Measurements from ENCODE around the gene FLNB. TPM values are rescaled to one million over a fixed set of nuclear protein-coding genes. Genes with fewer than 3 reads are reported as not detected.

Gene FLNB
- total RNA-seq, 3 donors from 2014 or later (not counting 1 experiment from before 2014, with no cell fraction given) = 24.6 to 30.8 (median 26.6) TPM

GRCh38 chr3:57992452-57993213 lies 15.6 kb upstream of the FLNB start:
- H3K27ac ChIP-seq (ENCODE audit: low read length) = no peak overlapping the region
- H3K4me3 Mint-ChIP-seq = no peak overlapping the region
- H3K36me3 ChIP-seq (ENCODE audit: control insufficient read depth, insufficient read depth, low read length) = no peaks in the 10 kb centered on the region
- H3K27ac Mint-ChIP-seq = no peak overlapping the region
- H3K4me3 ChIP-seq (ENCODE audit: low read length) = no peak overlapping the region
- H3K27me3 ChIP-seq (ENCODE audit: control insufficient read depth, insufficient read depth, low read length) = no peaks in the 10 kb centered on the region
- no peaks in the 10 kb centered on the region for H3K4me1 ChIP-seq (ENCODE audit: control insufficient read depth, insufficient read depth, low read length)
- DNase-seq (no peak), ATAC-seq (no peak)
- TF ChIP-seq CTCF (IDR thresholded peaks at IDR 0.05) = no peak
- H3K27me3 Mint-ChIP-seq (ENCODE audit: low read depth in 2 of 2) = no peaks in the 10 kb centered on the region
- H3K9me3 Mint-ChIP-seq = no peaks in the 10 kb centered on the region
- no peaks in the 10 kb centered on the region for H3K36me3 Mint-ChIP-seq
- H3K9me3 ChIP-seq (ENCODE audit: control insufficient read depth, insufficient read depth, low read length) = no peaks in the 10 kb centered on the region
- no peaks in the 10 kb centered on the region for H3K4me1 Mint-ChIP-seq
- WGBS (ENCODE audit: insufficient coverage) = 96% methylated on average over 9 of the region's 9 CpGs
- intact Hi-C loops (cut with micrococcal nuclease) = no loop called here

GRCh38 chr3:57998366-57999283 lies 9.6 kb upstream of the FLNB start:
- Mint-ChIP-seq H3K4me1 (peaks cover 18 to 21% of the 10 kb centered on the region in 2 donors), H3K27ac (peak overlapping the region in 1 of 2 donors; percentile 7), H3K9me3 (no peaks in the 10 kb centered on the region), H3K4me3 (peak overlapping the region; percentile 15), H3K36me3 (no peaks in the 10 kb centered on the region), H3K27me3 (ENCODE audit: low read depth in 2 of 2) (no peaks in the 10 kb centered on the region)
- Histone ChIP-seq H3K9me3 (ENCODE audit: control insufficient read depth, insufficient read depth, low read length) (no peaks in the 10 kb centered on the region), H3K36me3 (ENCODE audit: control insufficient read depth, insufficient read depth, low read length) (no peaks in the 10 kb centered on the region), H3K4me3 (ENCODE audit: low read length) (no peak overlapping the region), H3K4me1 (ENCODE audit: control insufficient read depth, insufficient read depth, low read length) (peaks cover 14% of the 10 kb centered on the region), H3K27me3 (ENCODE audit: control insufficient read depth, insufficient read depth, low read length) (no peaks in the 10 kb centered on the region), H3K27ac (ENCODE audit: low read length) (no peak overlapping the region)
- TF ChIP-seq CTCF (IDR thresholded peaks at IDR 0.05) = no peak
- ATAC-seq = peak in 1 of 3 donors; percentile 25
- 30% methylated on average over 8 of the region's 10 CpGs for WGBS (ENCODE audit: insufficient coverage)
- intact Hi-C loops (cut with micrococcal nuclease) = no loop called here
- no peak for DNase-seq

- Histone ChIP-seq H3K4me1 (ENCODE audit: control insufficient read depth, insufficient read depth, low read length) (peaks cover 14% of the 10 kb centered on the region), H3K9me3 (ENCODE audit: control insufficient read depth, insufficient read depth, low read length) (no peaks in the 10 kb centered on the region), H3K27ac (ENCODE audit: low read length) (no peak overlapping the region), H3K27me3 (ENCODE audit: control insufficient read depth, insufficient read depth, low read length) (no peaks in the 10 kb centered on the region), H3K4me3 (ENCODE audit: low read length) (no peak overlapping the region), H3K36me3 (ENCODE audit: control insufficient read depth, insufficient read depth, low read length) (no peaks in the 10 kb centered on the region)
- no peaks in the 10 kb centered on the region for H3K9me3 Mint-ChIP-seq
- H3K36me3 Mint-ChIP-seq = no peaks in the 10 kb centered on the region
- no peak for TF ChIP-seq CTCF (IDR thresholded peaks at IDR 0.05)
- no peak overlapping the region for H3K4me3 Mint-ChIP-seq
- no peak for ATAC-seq
- H3K4me1 Mint-ChIP-seq = peaks cover 18 to 21% of the 10 kb centered on the region in 2 donors
- no peaks in the 10 kb centered on the region for H3K27me3 Mint-ChIP-seq (ENCODE audit: low read depth in 2 of 2)
- no peak for DNase-seq
- no peak overlapping the region for H3K27ac Mint-ChIP-seq
- intact Hi-C loops (cut with micrococcal nuclease) = no loop called here
- WGBS (ENCODE audit: insufficient coverage) = 96% methylated on average over 9 of the region's 11 CpGs
Observed at GRCh38 chr3:57999417-58000115, 8.7 kb upstream of the FLNB start.
